Activated B cell treated with CpG ODN at 0.5 μM for 24 hours (primary cell): Measurements from ENCODE around the gene RIOK3. TPM values are rescaled to one million over a fixed set of nuclear protein-coding genes. Genes with fewer than 3 reads are reported as not detected.

Source experiments
- ATAC-seq: fragments of 200-7000 bp; cut with Tn5 transposase; one replicate; pipeline ENCODE4 v1.10.0; 2021; ENCODE audit warnings: low read depth, mild to moderate bottlenecking, moderate library complexity
- CTCF ChIA-PET: fragments of 350-600 bp; sonication (Branson Sonifier 250); formaldehyde crosslinking; loops from one replicate; lab custom pipeline; 2021; ENCODE audit warnings: antibody characterized with exemption; lab: Charles Lee
- POLR2A ChIA-PET: fragments of 350-600 bp; sonication (Branson Sonifier 250); formaldehyde crosslinking; loops from one replicate; lab custom pipeline; 2021; ENCODE audit warnings: antibody characterized with exemption; lab: Charles Lee
- DNase-seq: peaks from one replicate; pipeline ENCODE4 v3.0.0; 2022
- H3K27ac Mint-ChIP-seq: one replicate; pipeline ENCODE4 v1.8.0; 2020; ENCODE audit warnings: mixed read lengths
- H3K27me3 Mint-ChIP-seq: one replicate; pipeline ENCODE4 v1.8.0; 2021; ENCODE audit warnings: mixed read lengths
- H3K36me3 Mint-ChIP-seq: one replicate; pipeline ENCODE4 v1.8.0; 2021; ENCODE audit warnings: low read depth, mixed read lengths
- H3K4me1 Mint-ChIP-seq: one replicate; pipeline ENCODE4 v1.8.0; 2021; ENCODE audit warnings: mixed read lengths
- H3K4me3 Mint-ChIP-seq: one replicate; pipeline ENCODE4 v1.8.0; 2020; ENCODE audit warnings: mild to moderate bottlenecking, mixed read lengths
- H3K9me3 Mint-ChIP-seq: one replicate; pipeline ENCODE4 v1.8.0; 2020; ENCODE audit warnings: mixed read lengths
- intact Hi-C: fragments of 100-400 bp; cut with micrococcal nuclease; formaldehyde crosslinking; loops from one replicate; pipeline ENCODE4 v1.15.1; 2024
- total RNA-seq: library from RNA; stranded (reverse); gene quantifications from 2 replicates; pipeline ENCODE4 v1.2.3, GENCODE V29; 2022
- TF ChIP-seq, protein P1 (sequence below): fragments of 200-600 bp; IDR thresholded peaks from one replicate; pipeline ENCODE4 v1.8.0; 2022; ENCODE audit warnings: antibody characterized with exemption, mild to moderate bottlenecking

The RIOK3 gene
- total RNA-seq, 1 donor from 2014 or later: 92.4 TPM

DNA sequence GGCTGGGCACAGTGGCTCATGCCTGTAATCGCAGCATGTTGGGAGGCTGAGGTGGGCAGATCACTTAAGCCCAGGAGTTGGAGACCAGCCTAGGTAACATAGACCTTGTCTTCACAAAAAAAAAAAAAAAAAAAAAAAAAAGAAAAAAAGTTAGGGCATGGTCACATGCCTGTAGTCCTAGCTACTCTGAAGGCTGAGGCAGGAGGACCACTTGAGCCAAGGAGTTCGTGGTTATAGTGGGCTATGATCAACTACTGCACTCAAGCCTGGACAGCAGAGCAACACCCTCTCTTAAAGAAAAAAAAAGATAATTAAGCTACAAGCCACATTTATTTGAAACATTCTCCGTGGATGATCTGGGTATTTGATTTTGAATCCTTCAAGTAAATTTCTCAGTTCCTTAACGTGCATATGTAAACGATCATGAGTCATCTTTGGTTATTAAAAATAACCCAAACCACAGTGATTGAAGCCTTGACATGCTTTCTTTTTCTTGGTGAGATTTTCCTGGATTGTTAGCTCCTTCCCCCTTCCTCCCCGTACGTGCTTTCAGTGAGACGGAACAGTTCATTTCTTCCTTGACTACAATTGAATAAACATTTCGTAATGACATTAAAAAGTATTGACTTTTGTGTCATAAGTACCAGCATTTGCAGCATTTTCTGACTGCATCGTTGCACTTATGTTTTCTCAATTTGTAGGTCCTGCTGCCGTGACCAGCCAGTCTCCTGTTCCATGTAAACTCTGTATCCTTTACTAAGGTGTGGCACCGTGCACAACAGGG, 70.5 kb downstream of the RIOK3 start:
- DNase-seq (no peak), ATAC-seq (peak; percentile 75)
- Mint-ChIP-seq H3K4me1 (peaks cover 15% of the 10 kb centered on the region), H3K36me3 (peaks cover 81% of the 10 kb centered on the region), H3K27me3 (no peaks in the 10 kb centered on the region), H3K4me3 (no peak overlapping the region), H3K9me3 (no peaks in the 10 kb centered on the region), H3K27ac (peak overlapping the region; percentile 38)
- TF ChIP-seq, protein P1, sequence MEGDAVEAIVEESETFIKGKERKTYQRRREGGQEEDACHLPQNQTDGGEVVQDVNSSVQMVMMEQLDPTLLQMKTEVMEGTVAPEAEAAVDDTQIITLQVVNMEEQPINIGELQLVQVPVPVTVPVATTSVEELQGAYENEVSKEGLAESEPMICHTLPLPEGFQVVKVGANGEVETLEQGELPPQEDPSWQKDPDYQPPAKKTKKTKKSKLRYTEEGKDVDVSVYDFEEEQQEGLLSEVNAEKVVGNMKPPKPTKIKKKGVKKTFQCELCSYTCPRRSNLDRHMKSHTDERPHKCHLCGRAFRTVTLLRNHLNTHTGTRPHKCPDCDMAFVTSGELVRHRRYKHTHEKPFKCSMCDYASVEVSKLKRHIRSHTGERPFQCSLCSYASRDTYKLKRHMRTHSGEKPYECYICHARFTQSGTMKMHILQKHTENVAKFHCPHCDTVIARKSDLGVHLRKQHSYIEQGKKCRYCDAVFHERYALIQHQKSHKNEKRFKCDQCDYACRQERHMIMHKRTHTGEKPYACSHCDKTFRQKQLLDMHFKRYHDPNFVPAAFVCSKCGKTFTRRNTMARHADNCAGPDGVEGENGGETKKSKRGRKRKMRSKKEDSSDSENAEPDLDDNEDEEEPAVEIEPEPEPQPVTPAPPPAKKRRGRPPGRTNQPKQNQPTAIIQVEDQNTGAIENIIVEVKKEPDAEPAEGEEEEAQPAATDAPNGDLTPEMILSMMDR: no peak
- CTCF ChIA-PET: interaction anchor here (0.6 to 1.4 kb wide), 3 partner anchors 17 to 594 kb away, joined by 3 read pairs; no protein-coding TSS in a partner anchor
- intact Hi-C loops: loop anchor here (2.0 kb wide), 1 partner anchor 17 kb away; no protein-coding TSS in a partner anchor
- POLR2A ChIA-PET: interaction anchor here (0.6 to 1.3 kb wide), 5 partner anchors 9 to 28 kb away, joined by 3 to 11 read pairs (median 4); no protein-coding TSS in a partner anchor

DNA sequence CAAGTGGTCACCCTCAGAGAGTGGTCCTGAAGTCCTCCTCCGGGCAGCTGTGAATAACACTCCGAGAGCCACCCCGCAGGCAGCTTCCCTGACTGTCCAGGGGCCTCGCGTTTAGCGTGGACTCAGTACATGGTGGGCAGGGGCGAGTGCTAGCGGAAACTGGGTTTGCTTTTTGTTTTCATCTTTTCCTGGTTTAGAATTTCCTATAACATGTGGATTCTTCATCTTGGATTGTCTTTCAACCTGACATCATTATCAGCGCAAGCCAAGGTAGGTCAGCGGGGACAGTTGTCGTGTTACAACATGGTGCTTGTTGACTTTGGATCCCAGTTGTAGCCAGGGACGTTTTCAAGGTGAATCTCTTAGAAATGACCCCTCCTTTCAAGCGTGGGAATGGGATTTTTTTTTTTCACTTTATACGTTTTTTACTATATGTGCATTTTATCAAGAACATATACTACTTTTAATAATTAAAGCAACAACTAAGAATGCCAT, 71.2 kb downstream of the RIOK3 start:
- no peaks in the 10 kb centered on the region for H3K9me3 Mint-ChIP-seq
- POLR2A ChIA-PET: interaction anchor here (0.6 to 1.3 kb wide), 2 partner anchors 10 to 15 kb away, joined by 3 to 8 read pairs; no protein-coding TSS in a partner anchor
- ATAC-seq (no peak), DNase-seq (no peak)
- CTCF ChIA-PET: interaction anchor here (0.6 to 1.4 kb wide), 2 partner anchors 19 to 593 kb away, joined by 3 read pairs; no protein-coding TSS in a partner anchor
- H3K36me3 Mint-ChIP-seq: peaks cover 82% of the 10 kb centered on the region
- intact Hi-C loops: loop anchor here (2.0 kb wide), 1 partner anchor 17 kb away; no protein-coding TSS in a partner anchor
- H3K4me3 Mint-ChIP-seq: no peak overlapping the region
- TF ChIP-seq, protein P1: no peak
- peaks cover 15% of the 10 kb centered on the region for H3K4me1 Mint-ChIP-seq
- H3K27ac Mint-ChIP-seq: peak overlapping the region; percentile 38
- H3K27me3 Mint-ChIP-seq: no peaks in the 10 kb centered on the region

- Mint-ChIP-seq H3K4me3 (no peak overlapping the region), H3K27ac (peak overlapping the region; percentile 46), H3K27me3 (no peaks in the 10 kb centered on the region), H3K9me3 (no peaks in the 10 kb centered on the region), H3K4me1 (peaks cover 15% of the 10 kb centered on the region), H3K36me3 (peaks cover 85% of the 10 kb centered on the region)
- POLR2A ChIA-PET: interaction anchor here (0.7 kb wide), 1 partner anchor 60 kb away, joined by 5 read pairs; no protein-coding TSS in a partner anchor
- DNase-seq (no peak), ATAC-seq (no peak)
- intact Hi-C loops: no loop called here
- TF ChIP-seq, protein P1: no peak
- CTCF ChIA-PET: interaction anchor here (1.4 kb wide), 1 partner anchor 10 kb away, joined by 6 read pairs; no protein-coding TSS in a partner anchor
Observed at GRCh38 chr18:23526501-23527063, 73.5 kb downstream of the RIOK3 start.

GRCh38 chr18:23528580-23529472, 75.7 kb downstream of the RIOK3 start:
- Mint-ChIP-seq H3K36me3 (peaks cover 87% of the 10 kb centered on the region), H3K27me3 (no peaks in the 10 kb centered on the region), H3K9me3 (no peaks in the 10 kb centered on the region), H3K4me3 (no peak overlapping the region), H3K27ac (peak overlapping the region; percentile 0), H3K4me1 (peaks cover 5% of the 10 kb centered on the region)
- ChIA-PET CTCF (interaction anchor here (2.4 kb wide), 1 partner anchor 13 kb away, joined by 7 read pairs; no protein-coding TSS in a partner anchor), POLR2A (no interaction called here)
- intact Hi-C loops: no loop called here
- DNase-seq (no peak), ATAC-seq (no peak)
- TF ChIP-seq, protein P1: no peak
